ENCODE measurements around the gene OBSCN. TPM values are rescaled to one million over a fixed set of nuclear protein-coding genes. Genes with fewer than 3 reads are reported as not detected.

Gene OBSCN
- total RNA-seq, 1 experiment from 2014 or later = 33.3 TPM

DNA sequence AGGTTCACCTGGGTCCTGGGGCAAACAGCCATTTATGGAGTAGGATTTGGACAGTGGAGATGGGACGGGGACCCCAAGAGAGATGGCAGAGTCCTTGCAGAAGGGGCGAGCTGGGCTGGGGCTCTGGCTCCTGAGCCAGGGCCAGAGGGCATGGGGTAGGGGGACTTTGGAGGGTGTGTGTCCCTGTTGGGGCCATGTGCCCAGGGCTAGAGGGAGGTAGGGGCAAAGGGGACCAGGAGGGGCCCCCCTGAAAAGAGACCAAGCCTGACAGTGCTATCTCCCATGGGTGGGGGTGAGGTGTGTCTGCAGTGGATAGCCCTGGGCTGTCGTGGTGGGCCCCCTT lies 106.4 kb downstream of the OBSCN start:
- Histone ChIP-seq H4K91ac (ENCODE audit: insufficient read length, low read depth, low read length) (no peak overlapping the region), H3K4me2 (ENCODE audit: insufficient read depth, insufficient read length, low read length) (no peak overlapping the region), H4K20me1 (ENCODE audit: control insufficient read depth, insufficient read depth, insufficient read length) (no peaks in the 10 kb centered on the region), H3K27me3 (ENCODE audit: insufficient read depth, low read length) (no peaks in the 10 kb centered on the region), H3K4me1 (ENCODE audit: insufficient read depth, low read length) (no peaks in the 10 kb centered on the region), H3K9me3 (ENCODE audit: control insufficient read depth, low read depth, low read length) (no peaks in the 10 kb centered on the region), H3K14ac (ENCODE audit: insufficient read depth, low read length) (no peak overlapping the region; the same call in 1 of the 2 replicates), H3K9ac (ENCODE audit: extremely low read depth, insufficient read length, low read length) (no peak overlapping the region), H3K4ac (ENCODE audit: low read depth, low read length) (no peak overlapping the region), H3K23ac (ENCODE audit: insufficient read length, low read depth, low read length) (no peak overlapping the region), H3K56ac (ENCODE audit: insufficient read length, low read depth, low read length) (no peak overlapping the region), H4K5ac (ENCODE audit: insufficient read length, low read depth, low read length) (no peak overlapping the region), H2AFZ (ENCODE audit: low read length) (no peak overlapping the region), H2BK15ac (ENCODE audit: low read depth, low read length) (no peak overlapping the region), H3K79me2 (ENCODE audit: insufficient read depth, low read length) (no peaks in the 10 kb centered on the region), H3K79me1 (ENCODE audit: insufficient read depth, low read depth, low read length, poor library complexity, severe bottlenecking) (no peaks in the 10 kb centered on the region), H2AK5ac (ENCODE audit: insufficient read length, low read length) (no peak overlapping the region), H3K27ac (ENCODE audit: insufficient read length, low read depth, low read length) (no peak overlapping the region), H2BK12ac (ENCODE audit: insufficient read length, low read depth, low read length) (no peak overlapping the region), H2BK120ac (ENCODE audit: low read depth, low read length, poor library complexity, severe bottlenecking) (no peak overlapping the region), H4K8ac (replicated peaks; ENCODE audit: insufficient read length, low read depth, low read length) (no peak overlapping the region), H3K23me2 (ENCODE audit: insufficient read length, low read depth, low read length, poor library complexity, severe bottlenecking) (no peaks in the 10 kb centered on the region), H2BK20ac (ENCODE audit: low read depth, low read length, poor library complexity, severe bottlenecking) (no peak overlapping the region), H3T11ph (ENCODE audit: low read length) (no peak overlapping the region), H3K18ac (ENCODE audit: insufficient read length, low read depth, low read length) (no peak overlapping the region), H2BK5ac (ENCODE audit: insufficient read length, low read length) (no peak overlapping the region)
- H3K27me3 Mint-ChIP-seq (ENCODE audit: low read depth) = peaks cover 3% of the 10 kb centered on the region; the same call in 1 of the 2 replicates
- H3K4me1 Mint-ChIP-seq = no peaks in the 10 kb centered on the region
- TF ChIP-seq, protein P1, sequence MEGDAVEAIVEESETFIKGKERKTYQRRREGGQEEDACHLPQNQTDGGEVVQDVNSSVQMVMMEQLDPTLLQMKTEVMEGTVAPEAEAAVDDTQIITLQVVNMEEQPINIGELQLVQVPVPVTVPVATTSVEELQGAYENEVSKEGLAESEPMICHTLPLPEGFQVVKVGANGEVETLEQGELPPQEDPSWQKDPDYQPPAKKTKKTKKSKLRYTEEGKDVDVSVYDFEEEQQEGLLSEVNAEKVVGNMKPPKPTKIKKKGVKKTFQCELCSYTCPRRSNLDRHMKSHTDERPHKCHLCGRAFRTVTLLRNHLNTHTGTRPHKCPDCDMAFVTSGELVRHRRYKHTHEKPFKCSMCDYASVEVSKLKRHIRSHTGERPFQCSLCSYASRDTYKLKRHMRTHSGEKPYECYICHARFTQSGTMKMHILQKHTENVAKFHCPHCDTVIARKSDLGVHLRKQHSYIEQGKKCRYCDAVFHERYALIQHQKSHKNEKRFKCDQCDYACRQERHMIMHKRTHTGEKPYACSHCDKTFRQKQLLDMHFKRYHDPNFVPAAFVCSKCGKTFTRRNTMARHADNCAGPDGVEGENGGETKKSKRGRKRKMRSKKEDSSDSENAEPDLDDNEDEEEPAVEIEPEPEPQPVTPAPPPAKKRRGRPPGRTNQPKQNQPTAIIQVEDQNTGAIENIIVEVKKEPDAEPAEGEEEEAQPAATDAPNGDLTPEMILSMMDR (conservative IDR thresholded peaks at IDR 0.05) = no peak
- H3K4me3 Mint-ChIP-seq = no peak overlapping the region
- H3K9me3 Mint-ChIP-seq = peaks cover 7 to 11% of the 10 kb centered on the region in 2 experiments
- no peak for DNase-seq
- H3K27ac Mint-ChIP-seq = no peak overlapping the region
- no CpG with 5 or more reads among the region's 3 CpGs for WGBS (ENCODE audit: extremely low coverage, insufficient read length, low lambda C conversion rate)
- H3K36me3 Mint-ChIP-seq (ENCODE audit: insufficient read depth in 1 of 3, low read depth in 3 of 3) = peaks cover 5 to 16% (median 14%) of the 10 kb centered on the region in 3 experiments

Data from H9 (cell line).